Activated B cell treated with CpG ODN at 0.5 μM for 24 hours (primary cell): Measurements from ENCODE around the gene SYNDIG1. TPM values are rescaled to one million over a fixed set of nuclear protein-coding genes. Genes with fewer than 3 reads are reported as not detected.

Source experiments
- ATAC-seq: fragments of 200-7000 bp; cut with Tn5 transposase; one replicate; pipeline ENCODE4 v1.10.0; 2021; ENCODE audit warnings: low read depth, mild to moderate bottlenecking, moderate library complexity
- CTCF ChIA-PET: fragments of 350-600 bp; sonication (Branson Sonifier 250); formaldehyde crosslinking; loops from one replicate; lab custom pipeline; 2021; ENCODE audit warnings: antibody characterized with exemption; lab: Charles Lee
- POLR2A ChIA-PET: fragments of 350-600 bp; sonication (Branson Sonifier 250); formaldehyde crosslinking; loops from one replicate; lab custom pipeline; 2021; ENCODE audit warnings: antibody characterized with exemption; lab: Charles Lee
- DNase-seq: peaks from one replicate; pipeline ENCODE4 v3.0.0; 2022
- H3K27ac Mint-ChIP-seq: one replicate; pipeline ENCODE4 v1.8.0; 2020; ENCODE audit warnings: mixed read lengths
- H3K27me3 Mint-ChIP-seq: one replicate; pipeline ENCODE4 v1.8.0; 2021; ENCODE audit warnings: mixed read lengths
- H3K36me3 Mint-ChIP-seq: one replicate; pipeline ENCODE4 v1.8.0; 2021; ENCODE audit warnings: low read depth, mixed read lengths
- H3K4me1 Mint-ChIP-seq: one replicate; pipeline ENCODE4 v1.8.0; 2021; ENCODE audit warnings: mixed read lengths
- H3K4me3 Mint-ChIP-seq: one replicate; pipeline ENCODE4 v1.8.0; 2020; ENCODE audit warnings: mild to moderate bottlenecking, mixed read lengths
- H3K9me3 Mint-ChIP-seq: one replicate; pipeline ENCODE4 v1.8.0; 2020; ENCODE audit warnings: mixed read lengths
- CTCF ChIP-seq: fragments of 200-600 bp; IDR thresholded peaks from one replicate; pipeline ENCODE4 v1.8.0; 2022; ENCODE audit warnings: antibody characterized with exemption, mild to moderate bottlenecking
- intact Hi-C: fragments of 100-400 bp; cut with micrococcal nuclease; formaldehyde crosslinking; loops from one replicate; pipeline ENCODE4 v1.15.1; 2024
- total RNA-seq: library from RNA; stranded (reverse); gene quantifications from 2 replicates; pipeline ENCODE4 v1.2.3, GENCODE V29; 2022

Gene SYNDIG1
- total RNA-seq, 1 donor from 2014 or later, result not detected

GRCh38 chr20:24615353-24615752, 145.9 kb downstream of the SYNDIG1 start:
- no peak for TF ChIP-seq CTCF
- Mint-ChIP-seq H3K4me3 (no peak overlapping the region), H3K9me3 (no peaks in the 10 kb centered on the region), H3K36me3 (no peaks in the 10 kb centered on the region), H3K27ac (no peak overlapping the region), H3K4me1 (peaks cover 17% of the 10 kb centered on the region), H3K27me3 (peaks cover 3% of the 10 kb centered on the region)
- ChIA-PET POLR2A (no interaction called here), CTCF (no interaction called here)
- ATAC-seq (no peak), DNase-seq (no peak)
- intact Hi-C loops, result no loop called here

- POLR2A ChIA-PET, result no interaction called here
- Mint-ChIP-seq H3K27me3 (peaks cover 3% of the 10 kb centered on the region), H3K9me3 (no peaks in the 10 kb centered on the region), H3K27ac (no peak overlapping the region), H3K4me3 (no peak overlapping the region), H3K4me1 (peaks cover 14% of the 10 kb centered on the region), H3K36me3 (no peaks in the 10 kb centered on the region)
- CTCF ChIA-PET, result no interaction called here
- TF ChIP-seq CTCF, result no peak
- no peak for ATAC-seq
- DNase-seq, result no peak
- intact Hi-C loops, result no loop called here
These were observed 147.0 kb downstream of the SYNDIG1 start for GRCh38 chr20:24616258-24617079.

GRCh38 chr20:24617080-24617432, 147.6 kb downstream of the SYNDIG1 start:
- DNase-seq (no peak), ATAC-seq (no peak)
- ChIA-PET POLR2A (no interaction called here), CTCF (no interaction called here)
- no peak overlapping the region for H3K4me3 Mint-ChIP-seq
- intact Hi-C loops, result no loop called here
- no peaks in the 10 kb centered on the region for H3K9me3 Mint-ChIP-seq
- peaks cover 3% of the 10 kb centered on the region for H3K27me3 Mint-ChIP-seq
- H3K4me1 Mint-ChIP-seq, result peaks cover 14% of the 10 kb centered on the region
- H3K36me3 Mint-ChIP-seq, result no peaks in the 10 kb centered on the region
- TF ChIP-seq CTCF, result no peak
- no peak overlapping the region for H3K27ac Mint-ChIP-seq

- intact Hi-C loops, result no loop called here
- peaks cover 14% of the 10 kb centered on the region for H3K4me1 Mint-ChIP-seq
- ChIA-PET POLR2A (no interaction called here), CTCF (no interaction called here)
- H3K27ac Mint-ChIP-seq, result no peak overlapping the region
- H3K4me3 Mint-ChIP-seq, result no peak overlapping the region
- DNase-seq, result no peak
- TF ChIP-seq CTCF, result no peak
- H3K36me3 Mint-ChIP-seq, result no peaks in the 10 kb centered on the region
- no peaks in the 10 kb centered on the region for H3K9me3 Mint-ChIP-seq
- ATAC-seq, result no peak
- H3K27me3 Mint-ChIP-seq, result peaks cover 3% of the 10 kb centered on the region
These were observed 148.5 kb downstream of the SYNDIG1 start for GRCh38 chr20:24617757-24618450.

- TF ChIP-seq CTCF, result no peak
- intact Hi-C loops, result no loop called here
- Mint-ChIP-seq H3K27ac (no peak overlapping the region), H3K36me3 (no peaks in the 10 kb centered on the region), H3K4me1 (peaks cover 11% of the 10 kb centered on the region), H3K9me3 (no peaks in the 10 kb centered on the region), H3K4me3 (no peak overlapping the region), H3K27me3 (peaks cover 3% of the 10 kb centered on the region)
- no peak for DNase-seq
- ATAC-seq, result no peak
- ChIA-PET POLR2A (interaction anchor here (1.2 kb wide), 1 partner anchor 9 kb away, joined by 5 read pairs; no protein-coding TSS in a partner anchor), CTCF (no interaction called here)
These were observed 149.3 kb downstream of the SYNDIG1 start for GRCh38 chr20:24618739-24619138.
